IMR-90 (cell line): ENCODE results near the gene OXLD1. TPM values are rescaled to one million over a fixed set of nuclear protein-coding genes. Genes with fewer than 3 reads are reported as not detected.

Source experiments
- ATAC-seq: fragments of 200-7000 bp; cut with Tn5 transposase; 2 replicates; pipeline ENCODE4 v1.9.1; 2020; ENCODE audit warnings: low read depth, mild to moderate bottlenecking, moderate library complexity
- BruUV-seq: library from RNA; stranded (reverse); fragments of 400-500 nt; replicated peaks from 2 replicates; lab custom pipeline; 2021; lab: Mats Ljungman, UMichigan
- CTCF ChIA-PET: fragments of 300-600 bp; formaldehyde crosslinking; extraction: SDS; loops from one replicate; lab custom pipeline; 2021; ENCODE audit warnings: antibody characterized with exemption; lab: Yijun Ruan, JAX
- POLR2A ChIA-PET: fragments of 300-600 bp; sonication (Branson Sonifier 250); formaldehyde crosslinking; loops from one replicate; lab custom pipeline; 2022; ENCODE audit warnings: antibody characterized with exemption; ENCODE audit not compliant: unreplicated experiment; lab: Charles Lee
- DNase-seq: peaks from one replicate; pipeline ENCODE4 v3.0.0; 2013
- H2AFZ ChIP-seq: replicated peaks from 2 replicates; pipeline ENCODE3; 2013; ENCODE audit warnings: low read length, mild to moderate bottlenecking; ENCODE audit not compliant: poor library complexity
- H2AK5ac ChIP-seq: 2 replicates; pipeline ENCODE4 v1.6.1; 2013; ENCODE audit warnings: low read depth, low read length, inconsistent platforms
- H2AK9ac ChIP-seq: replicated peaks from 2 replicates; pipeline ENCODE3; 2013; ENCODE audit warnings: mild to moderate bottlenecking, low read depth, low read length, moderate library complexity; ENCODE audit not compliant: poor library complexity
- H2BK120ac ChIP-seq: 2 replicates; pipeline ENCODE4 v1.6.1; 2013; ENCODE audit warnings: low read depth, low read length, inconsistent platforms
- H2BK15ac ChIP-seq: 3 replicates; pipeline ENCODE4 v1.6.1; 2013; ENCODE audit warnings: low read depth, low read length, inconsistent platforms
- H2BK20ac ChIP-seq: 2 replicates; pipeline ENCODE4 v1.6.1; 2013; ENCODE audit warnings: low read depth, mild to moderate bottlenecking, inconsistent platforms, low read length, moderate library complexity
- H2BK5ac ChIP-seq: 2 replicates; pipeline ENCODE4 v1.6.1; 2013; ENCODE audit warnings: mild to moderate bottlenecking, low read depth, low read length, inconsistent platforms; ENCODE audit not compliant: poor library complexity, severe bottlenecking
- H3K14ac ChIP-seq: replicated peaks from 2 replicates; pipeline ENCODE4 v1.6.1; 2013; ENCODE audit warnings: low read depth, low read length, inconsistent platforms
- H3K18ac ChIP-seq: 2 replicates; pipeline ENCODE4 v1.6.1; 2013; ENCODE audit warnings: low read depth, low read length, control low read depth
- H3K23ac ChIP-seq: 2 replicates; pipeline ENCODE4 v1.6.1; 2013; ENCODE audit warnings: low read depth, low read length, inconsistent platforms
- H3K27ac ChIP-seq: 2 replicates; pipeline ENCODE4 v1.5.1; 2013; ENCODE audit warnings: mild to moderate bottlenecking, control low read depth, low read length; ENCODE audit not compliant: insufficient read depth
- H3K27me3 ChIP-seq: 2 replicates; pipeline ENCODE4 v1.6.1; 2013; ENCODE audit warnings: low read length; ENCODE audit not compliant: control insufficient read depth, insufficient read depth
- H3K36me3 ChIP-seq: 2 replicates; pipeline ENCODE4 v1.6.1; 2013; ENCODE audit warnings: low read length, mixed read lengths; ENCODE audit not compliant: control insufficient read depth, insufficient read depth
- H3K4ac ChIP-seq: 2 replicates; pipeline ENCODE4 v1.6.1; 2013; ENCODE audit warnings: low read depth, low read length, inconsistent platforms
- H3K4me1 ChIP-seq: 2 replicates; pipeline ENCODE4 v1.6.1; 2013; ENCODE audit warnings: low read length, mixed read lengths; ENCODE audit not compliant: control insufficient read depth, insufficient read depth
- H3K4me2 ChIP-seq: 2 replicates; pipeline ENCODE4 v1.6.1; 2013; ENCODE audit warnings: low read depth, mild to moderate bottlenecking, control low read depth, low read length, moderate library complexity
- H3K4me3 ChIP-seq: 2 replicates; pipeline ENCODE4 v1.5.1; 2013; ENCODE audit warnings: low read depth, mild to moderate bottlenecking, control low read depth, low read length, moderate library complexity; ENCODE audit not compliant: insufficient read depth
- H3K56ac ChIP-seq: 2 replicates; pipeline ENCODE4 v1.6.1; 2013; ENCODE audit warnings: low read length, inconsistent platforms; ENCODE audit not compliant: insufficient read depth; ENCODE audit errors: extremely low read depth
- H3K79me1 ChIP-seq, 2 experiments: 2 replicates each; pipeline ENCODE4 v1.6.1; 2013; ENCODE audit warnings: low read length in 2 of 2, inconsistent platforms in 1 of 2, low read depth in 1 of 2
- H3K9ac ChIP-seq: 2 replicates; pipeline ENCODE4 v1.6.1; 2013; ENCODE audit warnings: low read depth, low read length, control low read depth
- H3K9me1 ChIP-seq: 2 replicates; pipeline ENCODE4 v1.6.1; 2013; ENCODE audit warnings: low read length, inconsistent platforms; ENCODE audit not compliant: insufficient read depth
- H3K9me3 ChIP-seq: 2 replicates; pipeline ENCODE4 v1.6.1; 2013; ENCODE audit warnings: low read length; ENCODE audit not compliant: control insufficient read depth, insufficient read depth
- H4K20me1 ChIP-seq: 2 replicates; pipeline ENCODE4 v1.6.1; 2013; ENCODE audit warnings: low read length, inconsistent platforms; ENCODE audit not compliant: insufficient read depth
- H4K5ac ChIP-seq: 2 replicates; pipeline ENCODE4 v1.6.1; 2013; ENCODE audit warnings: mild to moderate bottlenecking, low read depth, low read length, control low read depth
- H4K8ac ChIP-seq, 2 experiments: 2 replicates each; pipeline ENCODE4 v1.6.1; 2013; ENCODE audit warnings: low read depth in 2 of 2, low read length in 2 of 2, control low read depth in 1 of 2, inconsistent platforms in 1 of 2
- H4K91ac ChIP-seq: 2 replicates; pipeline ENCODE4 v1.6.1; 2013; ENCODE audit warnings: low read depth, low read length, inconsistent platforms; ENCODE audit not compliant: insufficient read depth
- BHLHE40 ChIP-seq: fragments of 150-350 bp; IDR thresholded peaks from 2 replicates; pipeline ENCODE4 v1.6.1; 2016; ENCODE audit warnings: mild to moderate bottlenecking, low read depth, low read length
- CEBPB ChIP-seq: IDR thresholded peaks from 2 replicates; pipeline ENCODE4 v1.6.1; 2012; ENCODE audit warnings: low read depth, low read length, improper control_type of control experiment
- CHD1 ChIP-seq: IDR thresholded peaks from 2 replicates; pipeline ENCODE4 v1.6.1; 2012; ENCODE audit warnings: low read depth, low read length, improper control_type of control experiment
- FOS ChIP-seq: fragments of 150-350 bp; IDR thresholded peaks from 2 replicates; pipeline ENCODE4 v1.6.1; 2016; ENCODE audit warnings: low read depth, low read length
- MAFK ChIP-seq: IDR thresholded peaks from 2 replicates; pipeline ENCODE4 v1.6.1; 2012; ENCODE audit warnings: low read depth, low read length, improper control_type of control experiment
- MAZ ChIP-seq: IDR thresholded peaks from 2 replicates; pipeline ENCODE4 v1.6.1; 2012; ENCODE audit warnings: low read depth, mild to moderate bottlenecking, low read length, improper control_type of control experiment, moderate library complexity, borderline replicate concordance
- POLR2A ChIP-seq: IDR thresholded peaks from 2 replicates; pipeline ENCODE4 v1.6.1; 2012; ENCODE audit warnings: mild to moderate bottlenecking, low read depth, low read length
- RAD21 ChIP-seq: IDR thresholded peaks from 2 replicates; pipeline ENCODE4 v1.6.1; 2012; ENCODE audit warnings: low read length, improper control_type of control experiment
- RCOR1 ChIP-seq: IDR thresholded peaks from 2 replicates; pipeline ENCODE4 v1.6.1; 2012; ENCODE audit warnings: mild to moderate bottlenecking, low read length, improper control_type of control experiment; ENCODE audit not compliant: insufficient replicate concordance
- RFX5 ChIP-seq: IDR thresholded peaks from 2 replicates; pipeline ENCODE4 v1.8.0; 2012; ENCODE audit warnings: low read depth, mild to moderate bottlenecking, low read length, moderate library complexity
- SMC3 ChIP-seq: fragments of 150-350 bp; IDR thresholded peaks from 2 replicates; pipeline ENCODE4 v1.6.1; 2016; ENCODE audit warnings: low read depth, mild to moderate bottlenecking, antibody characterized with exemption, low read length, moderate library complexity
- WGBS, 2 experiments: methylation state at CpG; one replicate each; pipeline versions ENCODE4 v1.1.5 to v1.1.7; 2013; ENCODE audit warnings: missing lambda C conversion rate in 2 of 2; ENCODE audit not compliant: insufficient read length in 1 of 2; ENCODE audit errors: extremely low coverage in 2 of 2; 5-methylcytosine and 5-hydroxymethylcytosine counted together
- dilution Hi-C: fragments of 300-500 bp; cut with HindIII; formaldehyde crosslinking; loops from one replicate; pipeline ENCODE4 v1.14.3; 2018; ENCODE audit warnings: low sequenced_read_pairs; ENCODE audit not compliant: unreplicated experiment
- in situ Hi-C: fragments of 300-500 bp; cut with MboI; formaldehyde crosslinking; loops from 3 replicates; pipeline ENCODE4 v1.14.3; 2019; ENCODE audit warnings: low sequenced_read_pairs, inconsistent platforms, mixed read lengths
- intact Hi-C: fragments of 100-400 bp; cut with micrococcal nuclease; formaldehyde crosslinking; loops from 2 replicates; pipeline ENCODE4 v1.10.0; 2022
- polyA plus RNA-seq, 3 experiments: library from polyadenylated mRNA; depleted of rRNA; stranded (reverse); fragments of >200 nt; gene quantifications; 2 replicates each; pipeline ENCODE4 v1.2.3, GENCODE V29; 2012; ENCODE audit warnings: low replicate concordance in 1 of 3
- total RNA-seq: library from RNA; depleted of rRNA; stranded (reverse); fragments of >200 nt; gene quantifications from 2 replicates; pipeline ENCODE4 v1.2.3, GENCODE V29; 2012
- TF ChIP-seq, protein P1 (sequence below): fragments of 150-350 bp; IDR thresholded peaks from 2 replicates; pipeline ENCODE4 v1.6.1; 2016; ENCODE audit warnings: low read depth, mild to moderate bottlenecking, low read length, moderate library complexity, borderline replicate concordance
- TF ChIP-seq, protein P2 (sequence below): conservative IDR thresholded peaks from 2 replicates; pipeline ENCODE4 v1.5.1; 2012; ENCODE audit warnings: mild to moderate bottlenecking, low read depth, low read length, improper control_type of control experiment

Gene OXLD1
- total and polyA plus RNA-seq, 2 of the 4 experiments (the other 2 are of a cell fraction): 9.9 to 22.3 TPM

DNA sequence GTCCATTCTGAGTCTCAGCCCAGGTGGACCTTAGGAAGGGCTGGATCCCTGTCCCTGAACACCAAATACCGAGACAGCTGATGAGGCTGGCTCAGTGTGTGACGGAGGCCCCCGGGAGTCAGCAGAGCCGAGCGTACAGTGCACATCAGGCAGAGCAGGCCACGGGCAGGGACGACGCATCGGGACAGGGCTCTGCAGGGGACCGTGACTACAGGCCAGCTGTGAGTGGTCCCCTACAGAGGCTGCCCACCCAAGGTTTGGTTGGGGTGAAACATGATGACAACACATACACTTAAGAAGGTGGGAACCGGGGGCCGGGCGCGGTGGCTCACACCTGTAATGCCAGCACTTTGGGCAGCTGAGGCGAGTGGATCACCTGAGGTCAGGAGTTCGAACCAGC, 6.5 kb upstream of the OXLD1 start:
- peaks cover 15 to 54% of the 10 kb centered on the region in 2 experiments for H3K79me1 ChIP-seq
- no peak overlapping the region for H3K18ac ChIP-seq
- H2AK5ac ChIP-seq: no peak overlapping the region
- no peak overlapping the region for H2BK20ac ChIP-seq
- H3K4ac ChIP-seq: no peak overlapping the region
- H3K9ac ChIP-seq: no peak overlapping the region
- peaks cover 8% of the 10 kb centered on the region; the same call in 1 of the 2 replicates for H4K20me1 ChIP-seq
- H3K23ac ChIP-seq: no peak overlapping the region
- H3K14ac ChIP-seq: no peak overlapping the region
- H4K8ac ChIP-seq: no peak overlapping the region
- no peak overlapping the region for H4K91ac ChIP-seq
- ChIA-PET POLR2A (no interaction called here), CTCF (no interaction called here)
- no peak for TF ChIP-seq POLR2A
- TF ChIP-seq RCOR1: no peak
- TF ChIP-seq, protein P1, sequence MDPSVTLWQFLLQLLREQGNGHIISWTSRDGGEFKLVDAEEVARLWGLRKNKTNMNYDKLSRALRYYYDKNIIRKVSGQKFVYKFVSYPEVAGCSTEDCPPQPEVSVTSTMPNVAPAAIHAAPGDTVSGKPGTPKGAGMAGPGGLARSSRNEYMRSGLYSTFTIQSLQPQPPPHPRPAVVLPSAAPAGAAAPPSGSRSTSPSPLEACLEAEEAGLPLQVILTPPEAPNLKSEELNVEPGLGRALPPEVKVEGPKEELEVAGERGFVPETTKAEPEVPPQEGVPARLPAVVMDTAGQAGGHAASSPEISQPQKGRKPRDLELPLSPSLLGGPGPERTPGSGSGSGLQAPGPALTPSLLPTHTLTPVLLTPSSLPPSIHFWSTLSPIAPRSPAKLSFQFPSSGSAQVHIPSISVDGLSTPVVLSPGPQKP: no peak
- TF ChIP-seq MAFK: no peak
- TF ChIP-seq MAZ: no peak
- no peak for TF ChIP-seq RAD21
- TF ChIP-seq SMC3: no peak
- TF ChIP-seq RFX5: no peak
- TF ChIP-seq FOS: no peak
- no peak for TF ChIP-seq CHD1
- TF ChIP-seq BHLHE40: no peak
- TF ChIP-seq, protein P2, sequence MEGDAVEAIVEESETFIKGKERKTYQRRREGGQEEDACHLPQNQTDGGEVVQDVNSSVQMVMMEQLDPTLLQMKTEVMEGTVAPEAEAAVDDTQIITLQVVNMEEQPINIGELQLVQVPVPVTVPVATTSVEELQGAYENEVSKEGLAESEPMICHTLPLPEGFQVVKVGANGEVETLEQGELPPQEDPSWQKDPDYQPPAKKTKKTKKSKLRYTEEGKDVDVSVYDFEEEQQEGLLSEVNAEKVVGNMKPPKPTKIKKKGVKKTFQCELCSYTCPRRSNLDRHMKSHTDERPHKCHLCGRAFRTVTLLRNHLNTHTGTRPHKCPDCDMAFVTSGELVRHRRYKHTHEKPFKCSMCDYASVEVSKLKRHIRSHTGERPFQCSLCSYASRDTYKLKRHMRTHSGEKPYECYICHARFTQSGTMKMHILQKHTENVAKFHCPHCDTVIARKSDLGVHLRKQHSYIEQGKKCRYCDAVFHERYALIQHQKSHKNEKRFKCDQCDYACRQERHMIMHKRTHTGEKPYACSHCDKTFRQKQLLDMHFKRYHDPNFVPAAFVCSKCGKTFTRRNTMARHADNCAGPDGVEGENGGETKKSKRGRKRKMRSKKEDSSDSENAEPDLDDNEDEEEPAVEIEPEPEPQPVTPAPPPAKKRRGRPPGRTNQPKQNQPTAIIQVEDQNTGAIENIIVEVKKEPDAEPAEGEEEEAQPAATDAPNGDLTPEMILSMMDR: no peak
- TF ChIP-seq CEBPB: no peak
- in situ Hi-C loops (no loop called here), intact Hi-C loops (no loop called here), dilution Hi-C loops (no loop called here)
- H3K9me1 ChIP-seq: no peaks in the 10 kb centered on the region
- peaks cover 50% of the 10 kb centered on the region for H3K36me3 ChIP-seq
- H3K56ac ChIP-seq: no peak overlapping the region
- no peak overlapping the region for H2BK5ac ChIP-seq
- no peak overlapping the region for H3K4me2 ChIP-seq
- H3K9me3 ChIP-seq: no peaks in the 10 kb centered on the region
- no peak overlapping the region for H4K5ac ChIP-seq
- no peak overlapping the region for H3K27ac ChIP-seq
- no peak overlapping the region for H2AFZ ChIP-seq
- DNase-seq (no peak), ATAC-seq (no peak)
- H3K4me3 ChIP-seq: no peak overlapping the region
- no peaks in the 10 kb centered on the region for H3K27me3 ChIP-seq
- H2AK9ac ChIP-seq: no peak overlapping the region
- 96% methylated on average over 9 of the region's 16 CpGs; no CpG with 5 or more reads in 1 of the 2 experiments for WGBS, 2 experiments
- no peak overlapping the region for H2BK15ac ChIP-seq
- no TSS peak for BruUV-seq
- no peak overlapping the region for H2BK120ac ChIP-seq
- H3K4me1 ChIP-seq: no peaks in the 10 kb centered on the region
